Calu3 (cell line): Measurements from ENCODE around the gene PAK5. TPM values are rescaled to one million over a fixed set of nuclear protein-coding genes. Genes with fewer than 3 reads are reported as not detected.

ENCODE experiments used
- BruUV-seq: library from RNA; stranded (reverse); fragments of 400-500 nt; replicated peaks from 2 replicates; lab custom pipeline; 2021; lab: Mats Ljungman, UMichigan
- CTCF ChIA-PET: fragments of 300-600 bp; sonication (Branson Sonifier 250); formaldehyde crosslinking; loops from one replicate; lab custom pipeline; 2022; ENCODE audit warnings: antibody characterized with exemption; lab: Charles Lee
- DNase-seq: peaks from one replicate; pipeline ENCODE4 v3.0.0; 2022
- H3K27ac Mint-ChIP-seq: one replicate; pipeline ENCODE4 v1.8.0; 2022; ENCODE audit warnings: mixed read lengths; ENCODE audit not compliant: unreplicated experiment
- H3K27me3 Mint-ChIP-seq: one replicate; pipeline ENCODE4 v1.8.0; 2022; ENCODE audit warnings: mixed read lengths; ENCODE audit not compliant: unreplicated experiment
- H3K36me3 Mint-ChIP-seq: one replicate; pipeline ENCODE4 v1.8.0; 2022; ENCODE audit warnings: mild to moderate bottlenecking, moderate library complexity, mixed read lengths; ENCODE audit not compliant: insufficient read depth, unreplicated experiment
- H3K4me1 Mint-ChIP-seq: one replicate; pipeline ENCODE4 v1.8.0; 2022; ENCODE audit warnings: mild to moderate bottlenecking, low read depth, mixed read lengths; ENCODE audit not compliant: unreplicated experiment
- H3K4me3 Mint-ChIP-seq: one replicate; pipeline ENCODE4 v1.8.0; 2022; ENCODE audit warnings: mild to moderate bottlenecking, low read depth, moderate library complexity, mixed read lengths; ENCODE audit not compliant: unreplicated experiment
- H3K9me3 Mint-ChIP-seq: one replicate; pipeline ENCODE4 v1.8.0; 2022; ENCODE audit warnings: low read depth, mixed read lengths; ENCODE audit not compliant: unreplicated experiment
- intact Hi-C: fragments of 100-400 bp; cut with micrococcal nuclease; formaldehyde crosslinking; loops from one replicate; pipeline ENCODE4 v1.10.0; 2022; ENCODE audit not compliant: unreplicated experiment
- total RNA-seq: library from RNA; stranded (reverse); gene quantifications from 2 replicates; pipeline ENCODE4 v1.2.3, GENCODE V29; 2022
- TF ChIP-seq, protein P1 (sequence below): fragments of 200-600 bp; IDR thresholded peaks from one replicate; pipeline ENCODE4 v1.8.0; 2022; ENCODE audit warnings: antibody characterized with exemption; ENCODE audit not compliant: unreplicated experiment

Gene PAK5
- total RNA-seq, 1 experiment from 2014 or later, result not detected

DNA sequence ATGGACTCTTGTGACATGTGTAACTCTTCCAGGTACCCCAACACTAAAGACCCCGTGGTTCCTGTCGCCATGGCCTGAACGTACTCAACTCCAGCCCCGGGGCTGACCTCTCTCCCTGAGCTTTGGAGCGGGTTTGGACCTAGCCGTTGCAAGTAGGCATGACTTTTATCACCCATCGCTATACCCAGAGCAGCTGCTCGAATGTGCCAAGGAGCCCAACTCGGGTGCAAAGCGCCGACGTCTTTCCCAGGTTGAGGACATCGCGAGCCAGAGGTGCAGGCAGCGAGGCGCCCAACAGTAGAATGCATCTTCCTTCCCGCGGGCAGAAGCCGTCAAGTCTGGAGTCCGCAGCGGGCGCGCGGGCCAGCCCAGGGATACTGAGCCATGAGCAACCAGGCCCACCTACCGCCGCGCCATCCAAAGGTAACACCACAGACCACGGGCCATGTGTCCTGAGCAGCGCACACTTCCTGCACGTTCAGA is 330.1 kb downstream of the PAK5 start:
- H3K4me1 Mint-ChIP-seq, result no peaks in the 10 kb centered on the region
- no peak overlapping the region for H3K4me3 Mint-ChIP-seq
- intact Hi-C loops, result no loop called here
- CTCF ChIA-PET, result no interaction called here
- H3K27ac Mint-ChIP-seq, result no peak overlapping the region
- no peaks in the 10 kb centered on the region for H3K36me3 Mint-ChIP-seq
- TF ChIP-seq, protein P1, sequence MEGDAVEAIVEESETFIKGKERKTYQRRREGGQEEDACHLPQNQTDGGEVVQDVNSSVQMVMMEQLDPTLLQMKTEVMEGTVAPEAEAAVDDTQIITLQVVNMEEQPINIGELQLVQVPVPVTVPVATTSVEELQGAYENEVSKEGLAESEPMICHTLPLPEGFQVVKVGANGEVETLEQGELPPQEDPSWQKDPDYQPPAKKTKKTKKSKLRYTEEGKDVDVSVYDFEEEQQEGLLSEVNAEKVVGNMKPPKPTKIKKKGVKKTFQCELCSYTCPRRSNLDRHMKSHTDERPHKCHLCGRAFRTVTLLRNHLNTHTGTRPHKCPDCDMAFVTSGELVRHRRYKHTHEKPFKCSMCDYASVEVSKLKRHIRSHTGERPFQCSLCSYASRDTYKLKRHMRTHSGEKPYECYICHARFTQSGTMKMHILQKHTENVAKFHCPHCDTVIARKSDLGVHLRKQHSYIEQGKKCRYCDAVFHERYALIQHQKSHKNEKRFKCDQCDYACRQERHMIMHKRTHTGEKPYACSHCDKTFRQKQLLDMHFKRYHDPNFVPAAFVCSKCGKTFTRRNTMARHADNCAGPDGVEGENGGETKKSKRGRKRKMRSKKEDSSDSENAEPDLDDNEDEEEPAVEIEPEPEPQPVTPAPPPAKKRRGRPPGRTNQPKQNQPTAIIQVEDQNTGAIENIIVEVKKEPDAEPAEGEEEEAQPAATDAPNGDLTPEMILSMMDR, result no peak
- no peak for DNase-seq
- no TSS peak for BruUV-seq
- no peaks in the 10 kb centered on the region for H3K27me3 Mint-ChIP-seq
- no peaks in the 10 kb centered on the region for H3K9me3 Mint-ChIP-seq

DNA sequence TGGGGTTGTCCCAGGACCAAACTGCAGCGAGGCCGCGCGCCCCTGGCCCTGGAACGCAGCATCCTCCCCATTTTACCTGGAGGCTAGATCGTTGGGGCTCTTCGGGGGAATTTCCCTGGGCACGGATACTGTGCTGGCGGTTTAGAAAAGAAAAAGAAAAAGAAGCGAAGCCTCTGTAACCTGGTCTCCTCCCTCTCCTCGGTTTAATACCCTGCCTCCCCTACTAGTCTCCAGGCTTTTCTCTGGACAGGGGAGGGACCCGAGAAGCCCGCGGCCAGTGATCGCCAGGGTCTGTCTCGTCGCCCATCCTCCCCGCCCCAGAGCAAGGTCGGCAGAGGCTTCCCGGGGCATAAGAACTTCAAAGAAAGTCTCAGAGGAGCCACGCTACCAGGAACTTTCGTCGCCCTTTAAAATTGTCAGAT is 330.6 kb downstream of the PAK5 start:
- H3K27ac Mint-ChIP-seq, result no peak overlapping the region
- TF ChIP-seq, protein P1, result no peak
- H3K36me3 Mint-ChIP-seq, result no peaks in the 10 kb centered on the region
- H3K27me3 Mint-ChIP-seq, result no peaks in the 10 kb centered on the region
- H3K4me1 Mint-ChIP-seq, result no peaks in the 10 kb centered on the region
- intact Hi-C loops, result no loop called here
- BruUV-seq, result no TSS peak
- CTCF ChIA-PET, result no interaction called here
- no peak for DNase-seq
- no peak overlapping the region for H3K4me3 Mint-ChIP-seq
- no peaks in the 10 kb centered on the region for H3K9me3 Mint-ChIP-seq

DNA sequence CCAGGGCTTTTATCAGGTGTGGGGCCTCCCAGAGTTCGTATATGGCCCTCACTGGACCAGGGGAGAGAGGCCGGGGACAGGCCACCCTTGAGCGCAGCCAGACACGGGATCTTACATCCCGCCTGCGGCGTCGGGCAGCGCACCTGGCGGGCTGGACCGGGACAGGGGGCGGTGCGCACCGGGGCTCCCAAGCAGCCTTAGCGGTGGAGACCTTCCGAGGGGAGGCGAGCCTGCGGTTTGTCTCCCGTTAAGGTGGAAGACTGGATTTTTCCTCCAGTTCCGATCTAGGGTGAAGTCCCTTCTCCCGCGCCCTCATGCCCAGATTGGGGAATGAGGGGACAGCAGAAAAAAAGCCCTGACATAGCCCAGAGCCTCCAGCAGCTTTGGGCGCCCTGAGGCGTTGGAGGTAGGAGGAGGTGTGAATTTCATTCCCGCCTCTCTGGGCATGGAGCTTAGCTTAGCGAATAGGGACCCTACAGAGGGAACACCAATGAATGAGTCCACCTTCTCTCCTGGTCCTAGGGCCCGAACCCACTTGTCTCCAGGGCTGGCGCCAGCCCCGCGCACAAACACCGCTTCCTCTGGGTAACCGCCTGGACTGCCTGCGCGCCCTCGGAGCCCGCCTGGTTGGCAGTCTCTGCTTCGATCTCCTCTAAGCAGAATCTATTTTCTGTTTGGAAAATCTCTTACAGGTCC is 331.2 kb downstream of the PAK5 start:
- CTCF ChIA-PET, result no interaction called here
- no peak for DNase-seq
- TF ChIP-seq, protein P1, result no peak
- H3K27ac Mint-ChIP-seq, result no peak overlapping the region
- H3K9me3 Mint-ChIP-seq, result no peaks in the 10 kb centered on the region
- H3K36me3 Mint-ChIP-seq, result no peaks in the 10 kb centered on the region
- BruUV-seq, result no TSS peak
- intact Hi-C loops, result no loop called here
- H3K4me3 Mint-ChIP-seq, result no peak overlapping the region
- H3K27me3 Mint-ChIP-seq, result no peaks in the 10 kb centered on the region
- H3K4me1 Mint-ChIP-seq, result no peaks in the 10 kb centered on the region

DNA sequence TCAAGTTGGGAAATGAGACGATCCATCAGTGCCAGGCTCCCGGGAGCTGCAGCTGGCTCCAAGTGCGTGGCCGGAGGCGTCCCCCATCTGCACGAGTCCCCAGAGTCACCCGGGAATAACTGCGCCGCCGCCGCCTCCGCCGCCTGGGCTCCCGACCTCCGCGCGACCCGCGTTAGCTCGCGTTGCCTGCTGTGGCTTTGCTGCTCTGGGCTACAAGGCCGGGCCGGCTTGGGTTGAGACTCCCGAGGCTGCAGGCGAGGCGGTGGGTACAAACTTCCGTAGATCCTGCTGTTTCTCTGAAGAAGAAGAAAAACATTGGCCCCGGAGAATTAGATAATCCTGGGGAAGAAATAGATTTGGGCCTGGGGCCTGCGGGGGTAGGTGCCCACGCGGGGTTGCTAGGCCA is 331.9 kb downstream of the PAK5 start:
- H3K4me1 Mint-ChIP-seq, result no peaks in the 10 kb centered on the region
- intact Hi-C loops, result no loop called here
- DNase-seq, result no peak
- H3K27ac Mint-ChIP-seq, result no peak overlapping the region
- H3K36me3 Mint-ChIP-seq, result no peaks in the 10 kb centered on the region
- TF ChIP-seq, protein P1, result no peak
- CTCF ChIA-PET, result no interaction called here
- no peaks in the 10 kb centered on the region for H3K9me3 Mint-ChIP-seq
- H3K27me3 Mint-ChIP-seq, result no peaks in the 10 kb centered on the region
- H3K4me3 Mint-ChIP-seq, result no peak overlapping the region
- BruUV-seq, result no TSS peak
